HG02759 (cell line): Measurements from ENCODE around the gene ADAMTS5.

ENCODE experiments used
- ATAC-seq: cut with Tn5 transposase; IDR thresholded peaks from one replicate; pipeline ENCODE4 v1.9.1; 2021; ENCODE audit warnings: mild to moderate bottlenecking, moderate library complexity; ENCODE audit not compliant: unreplicated experiment

ADAMTS5 gene

DNA sequence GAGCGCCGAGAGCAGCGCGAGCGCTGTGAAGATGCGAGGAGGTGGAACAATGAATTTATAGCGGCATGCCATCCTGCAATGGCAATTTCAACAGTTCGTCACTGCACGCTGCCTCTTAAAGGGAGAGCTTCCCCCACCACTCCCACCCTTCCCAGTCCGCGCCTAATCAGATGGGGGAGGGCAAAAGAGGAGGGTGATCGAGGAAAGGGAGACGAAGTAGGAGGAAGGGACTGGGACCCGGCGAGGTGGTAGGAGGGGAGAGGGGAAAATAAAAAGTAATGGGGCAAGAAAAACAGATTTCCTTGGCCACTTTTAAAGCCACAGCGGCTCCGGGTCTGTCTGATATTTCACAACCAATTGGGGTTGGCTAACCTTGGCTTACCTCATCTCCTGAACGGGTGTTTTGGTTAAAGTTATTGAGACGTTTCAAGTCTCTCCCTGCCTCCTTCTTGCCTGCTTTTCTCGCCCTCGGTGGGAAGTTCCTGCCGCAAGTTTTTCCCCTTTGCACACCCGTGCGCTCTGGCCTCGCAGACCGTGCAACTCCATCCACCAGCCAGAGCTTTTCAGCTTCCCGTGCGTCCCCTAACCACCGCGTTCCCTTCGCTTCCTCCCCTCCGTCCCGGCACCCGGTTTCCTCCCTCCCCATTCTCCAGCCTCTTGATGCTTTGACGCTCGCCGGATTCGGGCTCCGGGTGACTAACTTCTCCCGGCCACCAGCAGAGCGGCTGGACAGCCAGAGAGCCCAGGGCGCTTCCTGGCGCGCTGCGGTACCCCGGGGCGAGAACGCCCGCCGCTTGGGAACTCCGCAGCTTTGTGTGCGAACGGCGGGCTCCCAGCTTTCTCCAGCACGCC is at the start of gene ADAMTS5:
Gene ADAMTS5, minus strand, starts transcription at position 27 of the 852 bp plus-strand sequence. CDS start 697 bp downstream, outside the sequence.
- ATAC-seq = no peak

DNA sequence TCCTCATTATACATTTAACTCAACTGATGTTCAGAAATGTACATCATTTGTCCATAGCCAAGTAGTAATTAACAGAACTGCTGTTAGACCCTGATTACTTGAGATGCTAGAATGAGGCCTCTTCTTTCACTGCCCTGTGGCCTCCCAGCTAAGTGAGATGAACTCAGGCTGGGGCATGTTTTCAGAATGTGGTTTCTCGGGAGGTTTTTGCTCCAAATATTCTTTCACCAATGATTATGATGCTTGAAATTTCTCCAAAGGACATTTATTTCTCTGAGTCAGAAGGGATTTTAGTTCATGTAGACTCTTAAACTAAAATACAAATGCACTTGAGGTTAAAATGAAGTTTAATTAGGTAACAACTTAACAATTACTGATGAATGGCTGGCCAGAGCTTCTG is 34.6 kb upstream of the ADAMTS5 start:
- ATAC-seq = no peak

- no peak for ATAC-seq
These were observed 16.7 kb upstream of the ADAMTS5 start for GRCh38 chr21:26983576-26983975.

- no peak for ATAC-seq
These were observed 15.9 kb upstream of the ADAMTS5 start for GRCh38 chr21:26982767-26983166.

DNA sequence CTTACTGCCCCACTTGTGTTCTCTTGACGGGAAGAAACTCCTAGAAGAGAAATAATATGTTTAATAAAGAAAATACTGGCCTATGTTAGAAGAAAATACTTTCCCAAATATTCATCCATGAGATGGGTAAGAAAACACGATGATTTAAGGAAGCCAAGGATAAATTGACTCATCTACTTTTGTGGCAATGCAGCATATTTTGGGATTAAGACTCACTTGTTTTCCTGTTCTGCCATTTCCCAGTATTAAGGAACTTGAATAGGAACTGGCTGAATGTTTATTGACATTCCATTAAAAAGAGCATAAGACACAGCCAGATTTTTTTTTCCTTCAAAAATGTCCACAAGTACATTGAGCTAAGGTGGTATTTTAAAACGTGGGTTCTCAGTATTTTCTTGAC is 10.9 kb upstream of the ADAMTS5 start:
- ATAC-seq = no peak

DNA sequence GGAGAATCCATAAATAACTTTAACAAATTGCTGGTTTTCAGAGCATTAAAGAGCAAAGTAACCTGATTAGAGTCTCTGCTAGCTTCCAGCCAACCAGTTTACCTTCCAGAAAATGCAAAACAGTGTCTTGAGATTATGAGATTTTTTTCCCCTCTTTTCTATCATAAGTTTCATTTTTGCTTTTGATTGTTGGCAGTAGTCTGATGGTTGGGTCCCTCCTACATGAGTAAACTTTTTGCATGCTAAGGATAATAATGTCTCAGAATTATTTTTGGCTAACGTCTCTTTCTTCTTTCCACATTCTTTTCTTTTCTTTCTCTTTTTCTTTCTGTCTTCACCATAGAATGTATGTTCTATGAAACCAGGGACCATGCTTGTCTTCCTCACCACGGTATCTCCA is 6.3 kb upstream of the ADAMTS5 start:
- ATAC-seq = no peak

- no peak for ATAC-seq
These were observed 5.3 kb upstream of the ADAMTS5 start for GRCh38 chr21:26972192-26972591.

DNA sequence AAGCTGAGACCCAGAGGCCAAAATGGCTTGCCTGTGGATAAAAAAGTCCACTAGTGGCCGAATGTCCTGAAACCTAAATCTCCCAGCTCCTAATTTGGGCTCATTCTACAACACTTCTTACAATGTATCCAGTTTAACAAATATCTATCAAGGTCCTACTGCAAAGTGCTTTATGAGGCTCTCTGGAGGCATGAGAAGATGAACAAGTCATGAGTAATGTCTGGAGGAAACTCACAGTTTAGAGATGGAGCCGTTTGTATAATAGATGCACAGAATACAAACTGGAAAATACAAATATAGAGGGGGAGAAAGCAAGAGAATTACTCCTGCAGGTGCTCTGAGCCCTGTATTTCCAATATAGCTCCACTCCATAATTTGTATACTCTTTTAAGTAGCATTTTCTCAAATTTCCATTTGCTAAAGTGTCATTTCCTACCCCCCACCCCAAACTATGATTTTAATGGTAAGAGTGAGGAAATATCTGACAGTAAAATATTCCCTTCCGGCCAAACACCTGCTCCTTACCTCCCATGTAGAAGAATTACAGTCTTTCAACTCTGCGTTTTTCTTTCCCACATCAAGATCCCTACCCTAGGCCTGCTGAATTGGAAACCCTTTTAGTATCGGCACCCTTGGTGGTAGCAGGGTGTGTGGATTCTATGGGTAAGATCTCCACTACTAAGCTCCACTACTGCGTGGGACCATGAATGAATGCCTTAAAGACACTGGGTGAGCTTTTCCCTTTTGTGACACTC is 3.3 kb upstream of the ADAMTS5 start:
- ATAC-seq = no peak

- ATAC-seq = no peak
These were observed 233 bp downstream of the ADAMTS5 start for GRCh38 chr21:26966649-26967061.

- no peak for ATAC-seq
These were observed 844 bp downstream of the ADAMTS5 start for GRCh38 chr21:26965907-26966581.

DNA sequence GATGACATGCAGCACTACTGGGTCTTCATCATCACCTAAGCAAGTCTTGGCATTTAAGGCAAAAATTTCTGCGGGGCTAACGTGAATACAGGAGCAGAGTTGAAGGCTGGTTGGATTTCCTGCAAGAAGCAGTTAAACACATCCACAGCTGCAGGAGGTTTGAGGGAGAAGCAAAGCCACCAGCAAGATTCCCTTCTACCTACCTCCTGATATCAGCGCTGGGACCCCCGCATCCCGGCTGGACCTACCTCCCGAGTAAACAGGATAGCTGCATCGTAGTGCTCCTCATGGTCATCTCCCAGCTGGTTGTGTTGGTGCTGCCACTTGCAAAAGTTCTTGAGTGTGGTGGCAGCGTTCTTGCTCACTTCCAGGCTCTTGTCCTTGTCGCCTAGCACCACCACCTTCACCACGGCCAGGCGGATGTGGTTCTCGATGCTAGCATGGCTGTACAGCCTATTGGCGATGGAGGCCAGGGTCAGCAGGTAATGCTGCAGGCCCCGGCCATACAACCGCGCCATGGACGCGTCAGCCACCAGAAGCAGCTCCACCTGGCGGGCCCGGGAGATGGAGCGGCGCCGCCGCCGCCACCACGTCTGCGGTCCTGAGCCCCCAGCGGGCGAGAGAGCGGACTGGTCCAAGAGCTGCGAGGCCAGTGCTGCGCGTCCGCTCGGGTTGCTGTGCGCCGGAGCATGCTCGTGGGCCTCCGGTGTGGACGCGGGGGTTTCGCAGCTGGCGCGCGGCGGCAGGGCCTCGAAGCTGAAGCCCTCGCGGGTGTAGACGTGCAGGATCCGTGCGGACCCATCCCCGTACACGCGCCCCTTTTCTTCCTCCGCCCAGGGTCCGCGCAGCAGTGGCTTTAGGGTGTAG is 1.6 kb downstream of the ADAMTS5 start:
- no peak for ATAC-seq

DNA sequence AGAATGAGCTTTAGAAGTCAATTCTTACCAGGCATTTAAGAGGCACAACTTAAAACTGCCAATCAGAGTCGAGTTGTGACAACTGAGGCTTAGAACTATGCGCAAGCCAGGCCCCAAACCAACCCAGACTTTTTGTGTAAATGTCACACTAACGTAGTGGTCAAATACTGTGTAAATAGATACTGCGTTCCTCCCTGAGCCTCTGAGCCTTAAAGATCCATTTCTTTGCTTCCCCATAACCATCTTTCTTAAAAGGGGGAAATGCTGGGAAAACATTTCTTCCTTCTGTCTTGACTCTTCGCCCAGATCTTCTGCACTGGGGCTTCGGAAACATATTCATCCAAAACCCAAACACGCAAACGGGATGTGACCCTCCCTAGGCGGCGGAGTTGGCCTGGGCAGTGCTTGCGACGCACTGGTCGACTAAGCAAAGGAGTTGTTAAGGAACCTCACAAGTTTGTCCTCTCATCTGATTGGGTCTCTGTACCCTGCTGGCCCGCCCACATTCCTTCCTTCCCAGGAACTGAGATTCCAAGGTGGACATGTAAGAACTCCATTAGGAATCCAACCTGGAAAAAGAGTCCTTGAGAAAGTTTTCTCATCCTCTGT is 2.6 kb downstream of the ADAMTS5 start:
- ATAC-seq = no peak

- ATAC-seq = no peak
These were observed 4.2 kb downstream of the ADAMTS5 start for GRCh38 chr21:26962621-26963181.

DNA sequence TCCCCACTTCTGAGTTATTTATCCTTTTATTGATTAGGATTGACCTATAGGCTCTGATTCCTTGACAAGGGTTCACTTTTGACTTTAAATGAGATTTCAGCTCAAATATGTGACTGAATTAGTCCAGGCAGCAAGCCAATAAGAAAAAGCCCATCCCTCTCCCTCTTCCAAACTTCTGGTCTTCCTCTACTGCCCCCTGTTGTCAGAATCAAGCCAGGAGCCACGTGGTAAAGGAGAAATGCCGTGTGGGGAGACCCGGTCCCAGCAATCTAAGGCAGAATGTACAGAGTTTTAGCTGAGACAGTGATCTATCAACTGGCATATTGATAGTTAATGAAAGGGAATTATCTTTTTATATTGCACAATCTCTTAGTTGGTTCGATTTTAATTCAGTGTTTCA is 5.2 kb downstream of the ADAMTS5 start:
- no peak for ATAC-seq

- ATAC-seq = no peak
These were observed 8.1 kb downstream of the ADAMTS5 start for GRCh38 chr21:26958788-26959187.

DNA sequence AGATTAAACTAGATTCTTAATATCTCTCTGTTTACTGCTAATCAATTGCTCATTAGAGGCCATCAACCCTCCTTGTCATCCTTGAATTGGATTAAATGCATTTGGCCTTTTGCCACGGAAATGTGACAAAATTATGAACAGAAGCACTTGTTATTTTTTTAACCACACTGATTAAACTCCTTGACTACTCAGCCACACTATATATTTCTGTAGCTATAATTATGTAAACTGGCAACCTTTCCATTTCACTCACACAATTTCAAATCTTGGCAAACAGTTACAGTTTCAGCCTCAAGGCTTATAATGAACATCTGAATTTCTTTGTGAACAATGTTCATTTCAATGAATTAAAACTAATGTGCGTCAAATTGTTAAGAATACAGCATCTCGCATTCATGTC is 10.1 kb downstream of the ADAMTS5 start:
- no peak for ATAC-seq

DNA sequence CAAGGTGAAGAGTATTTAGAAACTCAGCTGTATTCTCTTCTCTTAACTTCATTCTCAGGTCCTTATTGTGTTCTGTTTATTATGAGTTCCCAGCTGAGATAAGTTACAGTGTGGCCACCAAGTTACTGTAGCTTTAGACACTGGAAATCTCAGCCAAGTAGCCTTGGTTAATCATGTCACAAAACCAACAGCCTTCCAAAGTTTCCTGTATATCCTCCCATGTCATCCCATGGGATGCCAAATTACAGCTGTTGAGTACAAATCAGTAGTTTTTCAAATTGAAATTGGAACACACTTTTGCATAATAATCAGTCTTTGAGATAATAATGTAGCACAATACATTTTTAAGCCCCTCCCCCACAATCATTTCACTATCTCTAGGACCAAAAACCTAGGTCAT is 10.7 kb downstream of the ADAMTS5 start:
- ATAC-seq = no peak

DNA sequence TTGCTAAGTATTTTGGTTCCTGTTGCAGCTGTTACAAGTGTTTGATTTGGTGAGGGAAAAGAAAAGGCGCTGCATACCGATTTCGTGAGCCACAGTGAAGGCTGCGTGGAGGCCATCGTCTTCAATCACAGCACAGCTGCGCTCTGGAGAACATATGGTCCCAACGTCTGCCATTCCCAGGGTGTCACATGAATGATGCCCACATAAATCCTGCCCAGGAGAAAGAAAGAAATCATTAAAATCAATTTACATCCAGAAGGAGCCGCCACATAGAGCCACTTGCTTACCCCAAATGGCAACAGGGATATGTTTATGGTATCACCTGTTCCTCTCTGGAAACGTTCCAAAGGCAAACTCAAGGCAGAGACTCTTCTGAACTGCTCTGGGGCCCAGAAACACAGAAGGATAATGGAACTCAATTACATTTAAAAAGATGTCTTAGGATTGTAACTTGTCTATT is 12.2 kb downstream of the ADAMTS5 start:
- no peak for ATAC-seq

- no peak for ATAC-seq
These were observed 14.4 kb downstream of the ADAMTS5 start for GRCh38 chr21:26952374-26953066.
